ENCODE results near the gene CEP170B.

- TF ChIP-seq EZH2 (IDR thresholded peaks at IDR 0.05; ENCODE audit: insufficient read depth, poor library complexity, severe bottlenecking) (no peak), EZH2phosphoT487 (IDR thresholded peaks at IDR 0.05; ENCODE audit: insufficient read depth, low read depth) (no peak)
Observed at GRCh38 chr14:104930526-104931303, 65.6 kb downstream of the CEP170B start.

Measured in GM23248 (cell line).